ENCODE results near the gene ADA. TPM values are rescaled to one million over a fixed set of nuclear protein-coding genes. Genes with fewer than 3 reads are reported as not detected.

ADA gene
- total and polyA plus RNA-seq, 2 of the 13 experiments (the other 11 are each of a cell fraction or from before 2014, with no cell fraction given) = 2.5 to 11.3 TPM

DNA sequence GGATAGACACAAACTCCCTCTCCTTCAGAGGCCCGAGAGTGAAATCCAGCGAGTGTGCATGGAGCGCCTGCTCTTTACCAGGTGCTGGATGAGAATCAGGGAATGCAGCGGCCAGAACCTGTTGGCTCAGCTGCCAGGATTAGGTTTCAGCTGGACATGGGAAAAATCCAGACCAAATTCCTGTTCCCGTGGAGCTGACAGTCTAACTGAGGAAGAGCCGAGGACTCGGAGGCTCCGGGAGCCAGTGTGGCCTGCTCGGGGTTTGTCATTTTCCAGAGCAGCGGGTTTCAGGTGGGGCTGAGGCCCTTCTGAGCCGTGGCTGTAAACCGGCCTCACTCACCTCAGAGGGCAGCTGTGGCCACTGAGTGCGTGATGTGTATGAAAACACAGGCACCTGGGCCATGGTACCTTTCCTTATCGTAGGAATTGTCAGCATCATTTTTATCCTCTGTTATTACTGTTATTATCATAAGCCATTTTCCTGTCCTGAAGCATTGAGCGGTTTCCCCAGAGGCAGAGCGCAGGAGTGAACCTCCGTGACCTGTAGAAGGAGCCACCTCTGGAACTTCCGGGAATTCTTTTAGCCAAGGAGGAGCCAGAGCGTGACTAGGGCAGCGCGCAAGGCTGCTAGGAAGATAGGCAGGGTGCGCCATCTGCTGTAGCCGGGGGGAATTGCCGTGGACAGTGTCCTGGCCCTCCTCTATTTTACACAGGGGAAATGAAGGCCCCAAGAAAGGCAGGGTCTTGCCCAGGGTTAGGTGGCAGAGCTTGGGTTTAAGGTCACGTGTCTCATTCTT lies 41.8 kb downstream of the ADA start (continued):
- TF ChIP-seq BHLHE40 (IDR thresholded peaks at IDR 0.05; ENCODE audit: low read length) (peak; percentile 72), KDM3A (CRISPR knock-in tag; IDR thresholded peaks at IDR 0.05; ENCODE audit: low read depth) (peak; percentile 92), ZNF484 (CRISPR knock-in tag; IDR thresholded peaks at IDR 0.05; ENCODE audit: borderline replicate concordance, low read depth) (peak; percentile 62; the same call in 1 of the 2 replicates), BORCS8-MEF2B (CRISPR knock-in tag; IDR thresholded peaks at IDR 0.05) (peak; percentile 39; the same call in 1 of the 2 replicates), NFKBIZ (CRISPR knock-in tag; IDR thresholded peaks at IDR 0.05) (peak; percentile 84), MAF1 (CRISPR knock-in tag; IDR thresholded peaks at IDR 0.05; ENCODE audit: borderline replicate concordance) (0 out of 2 replicates have a peak, but pooled peaks have one; percentile 17), ZNF446 (CRISPR knock-in tag; IDR thresholded peaks at IDR 0.05) (no peak), PCBP1 (IDR thresholded peaks at IDR 0.05; ENCODE audit: borderline replicate concordance, low read depth, low read length) (no peak), ZFP62 (CRISPR knock-in tag; IDR thresholded peaks at IDR 0.05) (no peak), ZNF292 (CRISPR knock-in tag; IDR thresholded peaks at IDR 0.05; ENCODE audit: borderline replicate concordance, low read depth) (peak; percentile 69; the same call in 1 of the 2 replicates), ZNF660 (CRISPR knock-in tag; IDR thresholded peaks at IDR 0.05; ENCODE audit: borderline replicate concordance, low read depth) (peak; percentile 67; the same call in 1 of the 2 replicates), ZNF431 (CRISPR knock-in tag; IDR thresholded peaks at IDR 0.05; ENCODE audit: borderline replicate concordance, low read depth) (peak; percentile 76)
- TF ChIP-seq, protein P1, sequence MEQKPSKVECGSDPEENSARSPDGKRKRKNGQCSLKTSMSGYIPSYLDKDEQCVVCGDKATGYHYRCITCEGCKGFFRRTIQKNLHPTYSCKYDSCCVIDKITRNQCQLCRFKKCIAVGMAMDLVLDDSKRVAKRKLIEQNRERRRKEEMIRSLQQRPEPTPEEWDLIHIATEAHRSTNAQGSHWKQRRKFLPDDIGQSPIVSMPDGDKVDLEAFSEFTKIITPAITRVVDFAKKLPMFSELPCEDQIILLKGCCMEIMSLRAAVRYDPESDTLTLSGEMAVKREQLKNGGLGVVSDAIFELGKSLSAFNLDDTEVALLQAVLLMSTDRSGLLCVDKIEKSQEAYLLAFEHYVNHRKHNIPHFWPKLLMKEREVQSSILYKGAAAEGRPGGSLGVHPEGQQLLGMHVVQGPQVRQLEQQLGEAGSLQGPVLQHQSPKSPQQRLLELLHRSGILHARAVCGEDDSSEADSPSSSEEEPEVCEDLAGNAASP (CRISPR knock-in tag; IDR thresholded peaks at IDR 0.05; ENCODE audit: borderline replicate concordance) = peak; percentile 86; the same call in 1 of the 2 replicates
- TF ChIP-seq, protein P2, sequence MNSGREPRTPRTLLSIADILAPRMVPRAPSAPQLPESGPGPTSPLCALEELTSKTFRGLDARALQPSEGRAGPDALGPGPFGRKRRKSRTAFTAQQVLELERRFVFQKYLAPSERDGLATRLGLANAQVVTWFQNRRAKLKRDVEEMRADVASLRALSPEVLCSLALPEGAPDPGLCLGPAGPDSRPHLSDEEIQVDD (CRISPR knock-in tag; IDR thresholded peaks at IDR 0.05; ENCODE audit: borderline replicate concordance) = 0 out of 2 replicates have a peak, but pooled peaks have one; percentile 18
- TF ChIP-seq, protein P3, sequence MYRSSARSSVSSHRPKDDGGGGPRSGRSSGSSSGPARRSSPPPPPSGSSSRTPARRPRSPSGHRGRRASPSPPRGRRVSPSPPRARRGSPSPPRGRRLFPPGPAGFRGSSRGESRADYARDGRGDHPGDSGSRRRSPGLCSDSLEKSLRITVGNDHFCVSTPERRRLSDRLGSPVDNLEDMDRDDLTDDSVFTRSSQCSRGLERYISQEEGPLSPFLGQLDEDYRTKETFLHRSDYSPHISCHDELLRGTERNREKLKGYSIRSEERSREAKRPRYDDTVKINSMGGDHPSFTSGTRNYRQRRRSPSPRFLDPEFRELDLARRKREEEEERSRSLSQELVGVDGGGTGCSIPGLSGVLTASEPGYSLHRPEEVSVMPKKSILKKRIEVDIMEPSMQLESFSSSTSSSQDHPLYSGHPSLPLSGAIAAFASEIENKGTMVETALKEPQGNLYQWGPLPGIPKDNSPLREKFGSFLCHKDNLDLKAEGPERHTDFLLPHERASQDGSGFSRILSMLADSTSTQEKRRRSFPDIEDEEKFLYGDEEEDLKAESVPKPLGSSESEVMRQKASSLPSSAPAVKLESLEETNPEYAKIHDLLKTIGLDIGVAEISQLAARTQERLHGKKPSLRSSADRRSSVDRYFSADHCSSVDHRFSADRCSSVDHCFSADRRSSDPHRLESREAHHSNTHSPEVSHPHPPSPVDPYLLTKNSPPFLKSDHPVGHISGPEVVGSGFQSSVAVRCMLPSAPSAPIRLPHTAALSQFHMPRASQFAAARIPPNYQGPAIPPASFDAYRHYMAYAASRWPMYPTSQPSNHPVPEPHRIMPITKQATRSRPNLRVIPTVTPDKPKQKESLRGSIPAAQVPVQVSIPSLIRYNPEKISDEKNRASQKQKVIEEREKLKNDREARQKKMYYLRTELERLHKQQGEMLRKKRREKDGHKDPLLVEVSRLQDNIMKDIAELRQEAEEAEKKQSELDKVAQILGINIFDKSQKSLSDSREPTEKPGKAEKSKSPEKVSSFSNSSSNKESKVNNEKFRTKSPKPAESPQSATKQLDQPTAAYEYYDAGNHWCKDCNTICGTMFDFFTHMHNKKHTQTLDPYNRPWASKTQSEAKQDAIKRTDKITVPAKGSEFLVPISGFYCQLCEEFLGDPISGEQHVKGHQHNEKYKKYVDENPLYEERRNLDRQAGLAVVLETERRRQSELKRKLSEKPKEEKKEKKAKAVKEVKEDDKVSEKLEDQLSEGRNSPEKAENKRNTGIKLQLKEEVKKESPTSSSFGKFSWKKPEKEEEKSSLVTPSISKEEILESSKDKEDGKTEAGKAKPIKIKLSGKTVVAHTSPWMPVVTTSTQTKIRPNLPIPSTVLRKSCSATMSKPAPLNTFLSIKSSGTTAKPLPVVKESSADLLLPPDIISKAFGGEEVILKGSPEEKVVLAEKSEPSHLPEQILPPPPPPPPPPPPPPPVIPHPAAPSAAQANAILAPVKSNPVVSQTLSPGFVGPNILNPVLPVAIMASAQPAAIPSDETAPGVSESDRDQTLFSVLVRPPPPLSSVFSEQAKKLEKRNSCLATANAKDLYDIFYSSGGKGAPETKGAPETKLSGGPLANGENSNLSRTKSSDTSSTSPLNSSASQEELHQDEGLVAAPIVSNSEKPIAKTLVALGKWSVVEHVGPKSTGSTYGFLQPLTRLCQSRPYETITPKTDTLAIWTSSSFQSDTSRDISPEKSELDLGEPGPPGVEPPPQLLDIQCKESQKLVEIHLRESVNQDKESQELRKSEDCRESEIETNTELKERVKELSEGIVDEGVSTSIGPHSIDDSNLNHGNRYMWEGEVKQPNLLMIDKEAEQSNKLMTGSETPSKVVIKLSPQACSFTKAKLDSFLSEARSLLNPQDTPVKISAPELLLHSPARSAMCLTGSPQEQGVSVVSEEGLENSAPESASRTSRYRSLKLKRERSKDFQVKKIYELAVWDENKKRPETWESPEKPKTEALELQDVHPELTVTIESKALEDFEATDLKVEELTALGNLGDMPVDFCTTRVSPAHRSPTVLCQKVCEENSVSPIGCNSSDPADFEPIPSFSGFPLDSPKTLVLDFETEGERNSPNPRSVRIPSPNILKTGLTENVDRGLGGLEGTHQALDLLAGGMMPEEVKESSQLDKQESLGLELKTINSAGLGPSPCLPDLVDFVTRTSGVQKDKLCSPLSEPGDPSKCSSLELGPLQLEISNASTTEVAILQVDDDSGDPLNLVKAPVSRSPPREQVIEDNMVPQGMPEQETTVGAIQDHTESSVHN (CRISPR knock-in tag; IDR thresholded peaks at IDR 0.05) = peak; percentile 62; the same call in 1 of the 2 replicates

All from HepG2 (cell line).